ENCODE results near the gene THSD7B.

Gene THSD7B

DNA sequence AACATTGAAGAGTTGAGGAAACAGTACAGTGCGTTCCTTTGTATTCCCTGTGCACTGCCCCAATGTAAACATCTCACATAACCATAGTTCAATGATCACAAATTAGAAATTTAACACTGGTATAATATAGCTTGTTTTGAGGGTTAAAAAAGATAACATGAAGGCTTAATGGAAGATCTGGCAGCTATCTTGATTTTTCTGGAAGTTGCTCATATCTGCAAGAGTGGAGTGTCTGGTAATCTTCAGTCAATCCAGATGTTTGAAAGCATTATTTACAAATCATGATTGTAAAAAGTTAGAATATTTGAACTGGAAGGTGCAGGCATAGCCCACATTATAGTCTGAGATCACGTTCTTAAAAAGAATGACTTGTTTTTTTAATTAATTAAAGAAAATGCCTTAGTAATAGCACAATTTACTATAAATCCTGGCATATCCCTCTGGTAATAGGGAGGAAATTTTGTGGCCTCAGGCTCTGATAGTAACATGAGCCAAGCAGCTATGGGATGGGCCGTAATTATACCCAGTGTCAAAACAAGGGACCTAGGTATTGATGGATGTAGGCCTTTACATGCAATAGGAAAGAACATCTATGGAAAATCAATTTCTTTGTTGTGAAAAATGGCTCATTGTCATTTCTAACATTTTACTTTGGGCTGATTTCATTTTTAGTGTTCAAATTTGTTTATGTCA lies 418.0 kb downstream of the THSD7B start:
- ChIA-PET CTCF (no interaction called here), POLR2A (no interaction called here)
- no peak overlapping the region for H3K4me3 ChIP-seq (ENCODE audit: low read depth, low read length)
- no peak for DNase-seq (ENCODE audit: low read depth, low spot score)
- TF ChIP-seq, protein P1, sequence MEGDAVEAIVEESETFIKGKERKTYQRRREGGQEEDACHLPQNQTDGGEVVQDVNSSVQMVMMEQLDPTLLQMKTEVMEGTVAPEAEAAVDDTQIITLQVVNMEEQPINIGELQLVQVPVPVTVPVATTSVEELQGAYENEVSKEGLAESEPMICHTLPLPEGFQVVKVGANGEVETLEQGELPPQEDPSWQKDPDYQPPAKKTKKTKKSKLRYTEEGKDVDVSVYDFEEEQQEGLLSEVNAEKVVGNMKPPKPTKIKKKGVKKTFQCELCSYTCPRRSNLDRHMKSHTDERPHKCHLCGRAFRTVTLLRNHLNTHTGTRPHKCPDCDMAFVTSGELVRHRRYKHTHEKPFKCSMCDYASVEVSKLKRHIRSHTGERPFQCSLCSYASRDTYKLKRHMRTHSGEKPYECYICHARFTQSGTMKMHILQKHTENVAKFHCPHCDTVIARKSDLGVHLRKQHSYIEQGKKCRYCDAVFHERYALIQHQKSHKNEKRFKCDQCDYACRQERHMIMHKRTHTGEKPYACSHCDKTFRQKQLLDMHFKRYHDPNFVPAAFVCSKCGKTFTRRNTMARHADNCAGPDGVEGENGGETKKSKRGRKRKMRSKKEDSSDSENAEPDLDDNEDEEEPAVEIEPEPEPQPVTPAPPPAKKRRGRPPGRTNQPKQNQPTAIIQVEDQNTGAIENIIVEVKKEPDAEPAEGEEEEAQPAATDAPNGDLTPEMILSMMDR (IDR thresholded peaks at IDR 0.05; ENCODE audit: insufficient read depth, low read length, missing control alignments) = no peak

DNA sequence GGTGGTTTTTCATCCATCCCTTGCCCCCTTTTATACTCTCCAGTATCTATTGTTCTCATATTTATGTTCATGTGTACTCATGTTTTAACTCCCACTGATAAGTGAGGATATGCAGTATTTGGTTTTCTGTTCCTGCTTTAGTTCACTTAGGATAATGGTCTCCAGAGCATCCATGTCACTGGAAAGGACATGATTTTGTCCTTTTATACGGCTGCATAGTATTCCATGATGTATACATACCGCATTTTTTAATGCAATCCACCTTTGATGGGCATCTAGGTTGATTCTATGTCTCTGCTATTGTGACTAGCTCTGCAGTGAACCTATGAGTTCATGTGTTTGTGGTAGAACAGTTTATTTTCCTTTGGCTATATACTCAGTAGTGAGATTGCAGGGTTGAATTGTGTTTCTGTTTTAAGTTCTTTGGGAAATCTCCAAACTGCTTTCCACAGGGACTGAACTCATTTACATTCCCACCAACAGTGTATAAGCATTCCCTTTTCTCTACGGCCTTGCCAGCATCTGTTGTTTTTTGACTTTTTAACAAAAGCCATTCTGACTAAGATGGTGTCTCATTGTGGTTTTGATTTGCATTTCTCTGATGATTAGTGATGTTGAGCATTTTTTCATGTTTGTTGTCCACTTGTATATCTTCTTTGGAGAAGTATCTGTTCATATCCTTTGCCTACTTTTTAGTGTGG lies 420.2 kb downstream of the THSD7B start:
- H3K4me3 ChIP-seq (ENCODE audit: low read depth, low read length) = no peak overlapping the region
- TF ChIP-seq, protein P1 (IDR thresholded peaks at IDR 0.05; ENCODE audit: insufficient read depth, low read length, missing control alignments) = no peak
- POLR2A ChIA-PET = no interaction called here
- CTCF ChIA-PET = no interaction called here
- DNase-seq (ENCODE audit: low read depth, low spot score) = no peak

DNA sequence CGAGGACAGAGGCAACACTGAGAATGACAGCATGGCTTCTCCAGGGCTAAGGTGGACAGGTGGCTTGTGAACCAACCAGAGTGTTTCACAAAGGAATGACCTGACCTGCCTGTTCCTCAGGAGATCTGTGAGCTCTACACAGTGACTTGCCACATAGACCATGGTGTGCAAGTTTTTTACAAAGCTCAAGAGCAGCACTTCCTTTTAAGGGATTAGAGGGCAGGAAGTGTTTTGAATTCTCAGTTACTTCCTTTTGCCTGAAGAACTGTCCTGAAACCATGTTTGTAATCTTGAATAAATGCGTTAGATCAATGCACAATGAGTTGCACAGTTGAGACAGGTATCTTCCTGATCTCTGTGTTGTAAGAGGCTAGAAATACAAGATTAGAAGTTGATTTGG lies 421.9 kb downstream of the THSD7B start:
- POLR2A ChIA-PET = no interaction called here
- no peak for DNase-seq (ENCODE audit: low read depth, low spot score)
- no peak overlapping the region for H3K4me3 ChIP-seq (ENCODE audit: low read depth, low read length)
- CTCF ChIA-PET = no interaction called here
- TF ChIP-seq, protein P1 (IDR thresholded peaks at IDR 0.05; ENCODE audit: insufficient read depth, low read length, missing control alignments) = no peak

DNA sequence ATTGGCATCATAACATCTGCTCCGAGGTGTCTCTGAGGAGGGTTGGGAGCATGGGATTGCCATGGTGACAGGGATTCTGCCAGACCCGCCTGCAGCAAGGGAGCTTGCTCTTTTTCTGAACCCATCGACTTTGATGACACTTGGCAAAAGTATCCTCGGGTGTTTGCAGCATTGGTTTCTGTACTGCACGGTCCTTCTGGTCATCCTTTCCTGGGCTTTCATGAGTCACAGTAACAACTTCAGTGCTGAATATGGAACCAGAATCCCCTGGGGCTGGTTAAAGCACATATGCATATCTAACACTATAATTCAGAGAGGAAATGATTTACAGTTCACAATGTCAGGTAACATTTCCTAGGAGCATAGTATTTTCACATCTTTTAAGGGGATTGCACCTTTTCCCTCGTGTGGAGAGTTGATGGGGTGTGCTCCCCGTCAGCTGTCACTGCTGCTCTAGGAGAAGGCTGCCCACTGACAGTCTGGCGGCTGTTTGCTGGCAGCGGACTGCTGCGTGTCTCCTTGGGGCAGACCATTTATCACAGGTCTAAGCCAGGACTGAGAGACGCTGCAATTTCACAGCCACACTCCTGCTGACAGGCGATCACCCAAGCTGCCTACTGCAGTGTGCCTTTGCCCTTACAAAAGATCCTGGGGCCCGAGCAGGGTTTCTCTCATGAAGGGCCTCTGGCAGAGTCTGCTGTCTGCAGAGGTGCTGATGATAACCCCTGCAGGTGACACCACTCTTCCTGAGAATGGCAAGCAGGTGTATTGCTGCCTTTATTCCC lies 425.3 kb downstream of the THSD7B start:
- TF ChIP-seq, protein P1 (IDR thresholded peaks at IDR 0.05; ENCODE audit: insufficient read depth, low read length, missing control alignments) = no peak
- no peak for DNase-seq (ENCODE audit: low read depth, low spot score)
- H3K4me3 ChIP-seq (ENCODE audit: low read depth, low read length) = no peak overlapping the region
- POLR2A ChIA-PET = interaction anchor here (0.8 to 1.1 kb wide), 2 partner anchors 9 to 12 kb away, joined by 3 to 4 read pairs; no protein-coding TSS in a partner anchor
- CTCF ChIA-PET = interaction anchor here (0.8 kb wide), 1 partner anchor 31 kb away, joined by 3 read pairs; no protein-coding TSS in a partner anchor

DNA sequence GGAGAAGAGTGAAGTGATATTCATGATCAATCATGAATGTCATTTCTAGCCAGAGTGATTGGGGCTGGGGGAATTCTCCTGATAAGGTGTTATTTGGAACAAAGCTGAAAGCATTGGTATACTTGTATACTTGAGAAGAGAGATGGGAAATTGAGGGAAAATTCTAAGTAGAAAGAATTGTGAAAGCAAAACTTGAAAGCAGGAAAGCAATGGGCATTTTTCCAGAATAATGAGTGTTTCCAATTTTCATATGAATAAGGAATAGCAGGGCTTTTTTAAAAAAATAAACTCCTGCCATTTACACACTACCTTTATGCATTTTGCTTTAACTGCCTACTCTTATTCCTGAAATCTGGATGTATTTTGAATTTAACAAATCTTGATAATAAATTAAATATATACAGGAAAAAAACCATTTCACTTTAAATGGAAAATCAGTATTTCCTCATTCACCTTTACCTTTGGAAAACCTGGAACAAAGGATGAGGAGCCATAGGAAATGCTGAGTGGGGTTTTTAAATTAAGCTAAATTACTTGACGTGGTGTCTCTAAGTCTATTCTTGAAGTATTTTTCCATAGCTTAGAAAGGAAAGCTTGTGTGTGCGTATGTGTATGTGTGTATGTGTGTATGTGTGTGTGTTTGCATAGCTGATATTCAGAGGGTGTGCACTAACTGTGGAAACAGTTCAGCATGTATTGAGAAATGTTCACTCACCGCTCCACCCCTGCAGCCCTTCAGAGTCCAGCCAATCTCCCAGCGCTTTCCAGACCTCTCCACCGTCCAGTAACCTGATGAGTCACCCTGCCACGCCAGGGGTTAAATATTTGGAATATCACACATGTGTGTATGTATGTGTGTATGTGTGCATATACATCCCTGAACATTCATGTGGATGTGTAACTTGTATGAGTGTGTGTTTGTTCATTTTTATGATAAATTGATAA lies 427.3 kb downstream of the THSD7B start:
- POLR2A ChIA-PET = no interaction called here

More for the DNA sequence above, 427.3 kb downstream of the THSD7B start:
- DNase-seq (ENCODE audit: low read depth, low spot score) = no peak
- CTCF ChIA-PET = no interaction called here
- TF ChIP-seq, protein P1 (IDR thresholded peaks at IDR 0.05; ENCODE audit: insufficient read depth, low read length, missing control alignments) = no peak
- no peak overlapping the region for H3K4me3 ChIP-seq (ENCODE audit: low read depth, low read length)

Data from AG04449 (cell line).